ENCODE measurements around the gene PCDHGB5. TPM values are rescaled to one million over a fixed set of nuclear protein-coding genes. Genes with fewer than 3 reads are reported as not detected.
"Not testable (repeated sequence)": the region's sequence is repeated elsewhere in the genome, so short reads cannot be mapped to it uniquely, and the experiment has no call there.

The PCDHGB5 gene
- polyA plus RNA-seq, result 1 to 10 TPM in 2 of 3 donors, under 1 TPM in 1; 0.11 to 3.1 (median 2.3) TPM

- WGBS, 3 donors, result 3 to 8% (median 5%) methylated on average over 23 to 24 of the region's 43 CpGs
- not testable (repeated sequence) for H3K27ac ChIP-seq (ENCODE audit: low read depth, low read length)
These were observed at the start of gene PCDHGB5 for GRCh38 chr5:141397756-141398551. Gene PCDHGB5, plus strand, starts transcription at chr5:141397947. Its CDS starts 181 bp downstream, at chr5:141398128.

GRCh38 chr5:141349917-141350619 is 47.7 kb upstream of the PCDHGB5 start, which contains the start of gene PCDHGB1:
Gene PCDHGB1, plus strand, starts transcription at chr5:141350099. Its CDS starts 162 bp downstream, at chr5:141350261.
- no peak within 1 kb of the TSS for H3K27ac ChIP-seq (ENCODE audit: low read depth, low read length)
- WGBS, 3 donors, result 19 to 25% (median 23%) methylated on average over 29 of the region's 29 CpGs

- WGBS, 3 donors, result 32 to 35% (median 34%) methylated on average over 31 to 32 of the region's 36 CpGs
- H3K27ac ChIP-seq (ENCODE audit: low read depth, low read length), result no peak overlapping the region
These were observed 46.2 kb upstream of the PCDHGB5 start for GRCh38 chr5:141351591-141351990.

GRCh38 chr5:141354900-141355469 is 42.8 kb upstream of the PCDHGB5 start, which contains the start of gene PCDHGA4:
Gene PCDHGA4, plus strand, starts transcription at chr5:141355021. Its CDS starts 87 bp downstream, at chr5:141355108.
- no peak within 1 kb of the TSS for H3K27ac ChIP-seq (ENCODE audit: low read depth, low read length)
- 14 to 15% (median 15%) methylated on average over 29 of the region's 29 CpGs for WGBS, 3 donors

GRCh38 chr5:141355641-141356040 is 42.1 kb upstream of the PCDHGB5 start:
- 47 to 50% (median 48%) methylated on average over 24 of the region's 24 CpGs for WGBS, 3 donors
- H3K27ac ChIP-seq (ENCODE audit: low read depth, low read length), result no peak overlapping the region

GRCh38 chr5:141356133-141356532 is 41.6 kb upstream of the PCDHGB5 start:
- WGBS, 3 donors, result 68 to 72% (median 69%) methylated on average over 5 of the region's 5 CpGs
- H3K27ac ChIP-seq (ENCODE audit: low read depth, low read length), result no peak overlapping the region

- WGBS, 3 donors, result 40 to 48% (median 43%) methylated on average over 19 of the region's 19 CpGs
- no peak overlapping the region for H3K27ac ChIP-seq (ENCODE audit: low read depth, low read length)
These were observed 40.8 kb upstream of the PCDHGB5 start for GRCh38 chr5:141356950-141357349.

GRCh38 chr5:141359790-141360426 is 37.8 kb upstream of the PCDHGB5 start, which contains the start of gene PCDHGB2:
Gene PCDHGB2, plus strand, starts transcription at chr5:141359994. Its CDS starts 142 bp downstream, at chr5:141360136.
- H3K27ac ChIP-seq (ENCODE audit: low read depth, low read length), result no peak within 1 kb of the TSS
- 13 to 19% (median 17%) methylated on average over 24 of the region's 24 CpGs for WGBS, 3 donors

GRCh38 chr5:141360685-141361084 is 37.1 kb upstream of the PCDHGB5 start:
- H3K27ac ChIP-seq (ENCODE audit: low read depth, low read length), result no peak overlapping the region
- WGBS, 3 donors, result 29 to 39% (median 33%) methylated on average over 15 of the region's 15 CpGs

- no peak overlapping the region for H3K27ac ChIP-seq (ENCODE audit: low read depth, low read length)
These were observed 35.0 kb upstream of the PCDHGB5 start for GRCh38 chr5:141362719-141363118.

GRCh38 chr5:141363952-141364660 is 33.6 kb upstream of the PCDHGB5 start, which contains the start of gene PCDHGA5:
Gene PCDHGA5, plus strand, starts transcription at chr5:141364162. Its CDS starts 169 bp downstream, at chr5:141364331.
- no peak within 1 kb of the TSS for H3K27ac ChIP-seq (ENCODE audit: low read depth, low read length)
- WGBS, 3 donors, result 12 to 19% (median 16%) methylated on average over 34 of the region's 34 CpGs

- no peak overlapping the region for H3K27ac ChIP-seq (ENCODE audit: low read depth, low read length)
- WGBS, 3 donors, result 30 to 38% (median 33%) methylated on average over 44 to 46 of the region's 46 CpGs
These were observed 31.5 kb upstream of the PCDHGB5 start for GRCh38 chr5:141366016-141366896.

- WGBS, 3 donors, result 15 to 18% (median 17%) methylated on average over 32 of the region's 32 CpGs
- H3K27ac ChIP-seq (ENCODE audit: low read depth, low read length), result no peak within 1 kb of the TSS
These were observed 27.5 kb upstream of the PCDHGB5 start, which contains the start of gene PCDHGB3 for GRCh38 chr5:141369994-141370848. Gene PCDHGB3, plus strand, starts transcription at chr5:141370242. Its CDS starts 153 bp downstream, at chr5:141370395.

- H3K27ac ChIP-seq (ENCODE audit: low read depth, low read length), result no peak overlapping the region
- WGBS, 3 donors, result 27 to 34% (median 29%) methylated on average over 69 of the region's 69 CpGs
These were observed 25.9 kb upstream of the PCDHGB5 start for GRCh38 chr5:141371572-141372475.
